SHP77 treated with DMSO at 0.1 percent for 48 hours (cell line): ENCODE data around the gene PLCH2.

ENCODE experiments used
- DNase-seq: peaks from one replicate; lab custom pipeline; 2025; lab: John Stamatoyannopoulos, UW

The PLCH2 gene

GRCh38 chr1:2479618-2480017 is 3.5 kb downstream of the PLCH2 start:
- DNase-seq = no peak

GRCh38 chr1:2480236-2480985 is 4.3 kb downstream of the PLCH2 start:
- DNase-seq = no peak

GRCh38 chr1:2480986-2481364 is 4.9 kb downstream of the PLCH2 start:
- DNase-seq = no peak

GRCh38 chr1:2481885-2482284 is 5.8 kb downstream of the PLCH2 start:
- no peak for DNase-seq

GRCh38 chr1:2482588-2482987 is 6.5 kb downstream of the PLCH2 start:
- DNase-seq = no peak

- DNase-seq = no peak
These were observed 6.9 kb downstream of the PLCH2 start for GRCh38 chr1:2483026-2483425.

GRCh38 chr1:2483970-2484369 is 7.9 kb downstream of the PLCH2 start:
- DNase-seq = no peak

GRCh38 chr1:2486041-2486440 is 10.0 kb downstream of the PLCH2 start:
- DNase-seq = no peak

GRCh38 chr1:2486558-2486957 is 10.5 kb downstream of the PLCH2 start:
- DNase-seq = no peak

- DNase-seq = no peak
These were observed 12.6 kb downstream of the PLCH2 start for GRCh38 chr1:2488688-2489087.

- no peak for DNase-seq
These were observed 13.5 kb downstream of the PLCH2 start for GRCh38 chr1:2489615-2490014.

- DNase-seq = no peak
These were observed 16.0 kb downstream of the PLCH2 start for GRCh38 chr1:2492091-2492490.

- no peak for DNase-seq
These were observed 17.1 kb downstream of the PLCH2 start for GRCh38 chr1:2493218-2493617.

GRCh38 chr1:2493691-2494322 is 17.7 kb downstream of the PLCH2 start:
- DNase-seq = no peak

GRCh38 chr1:2494323-2494693 is 18.2 kb downstream of the PLCH2 start:
- no peak for DNase-seq

- DNase-seq = no peak
These were observed 18.9 kb downstream of the PLCH2 start for GRCh38 chr1:2495026-2495425.

GRCh38 chr1:2495546-2495945 is 19.5 kb downstream of the PLCH2 start:
- DNase-seq = no peak

GRCh38 chr1:2496087-2496622 is 20.1 kb downstream of the PLCH2 start:
- DNase-seq = no peak

GRCh38 chr1:2496746-2497145 is 20.7 kb downstream of the PLCH2 start:
- no peak for DNase-seq

- no peak for DNase-seq
These were observed 21.8 kb downstream of the PLCH2 start for GRCh38 chr1:2497891-2498290.

GRCh38 chr1:2498648-2499047 is 22.6 kb downstream of the PLCH2 start:
- no peak for DNase-seq

GRCh38 chr1:2499260-2499659 is 23.2 kb downstream of the PLCH2 start:
- no peak for DNase-seq

- no peak for DNase-seq
These were observed 24.0 kb downstream of the PLCH2 start for GRCh38 chr1:2499986-2500596.
